ENCODE results near the gene CRYBA2. TPM values are rescaled to one million over a fixed set of nuclear protein-coding genes. Genes with fewer than 3 reads are reported as not detected.

Gene CRYBA2
- polyA plus RNA-seq, 4 donors: 1.3 to 37.0 (median 4.6) TPM

DNA sequence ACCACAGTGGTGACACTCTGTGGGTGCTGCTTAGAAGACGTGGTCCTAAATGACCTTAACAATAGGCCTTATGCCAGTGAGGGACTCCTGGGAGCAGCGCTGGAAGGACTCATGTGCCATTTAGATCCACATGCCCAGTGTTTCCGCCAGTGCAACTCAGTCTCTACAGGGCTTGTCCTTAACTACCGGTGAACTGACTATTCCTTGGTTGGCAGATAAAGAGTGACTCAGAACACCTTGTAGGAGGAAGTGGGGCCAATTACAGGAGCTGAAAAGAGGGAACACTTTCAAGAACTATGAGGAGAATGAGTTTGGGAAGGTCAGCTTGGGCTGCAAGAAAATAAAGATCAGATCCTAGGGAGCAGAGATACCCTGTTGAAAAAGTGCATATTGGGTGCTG lies 35.6 kb downstream of the CRYBA2 start:
- WGBS, 3 donors: 41 to 68% (median 50%) methylated on average over 4 of the region's 4 CpGs
- FAIRE-seq (no peak), DNase-seq (peak in 1 of 2 donors; percentile 39)
- Histone ChIP-seq H3K4me1 (ENCODE audit: control insufficient read depth in 3 of 3, insufficient read depth in 2 of 3, low read depth in 1 of 3, low read length in 2 of 3) (peaks cover 0 to under 1% (median 0%) of the 10 kb centered on the region in 3 donors), H3K9me3 (ENCODE audit: control insufficient read depth in 2 of 2, insufficient read depth in 1 of 2, low read depth in 1 of 2, low read length in 1 of 2) (no peaks in the 10 kb centered on the region), H3K4me3 (ENCODE audit: low read depth in 1 of 3, low read length in 3 of 3) (no peak overlapping the region), H3K27ac (ENCODE audit: low read depth in 1 of 3, low read length in 2 of 3) (no peak overlapping the region), H3K36me3 (ENCODE audit: control insufficient read depth in 3 of 3, insufficient read depth in 2 of 3, low read depth in 1 of 3, low read length in 3 of 3) (no peaks in the 10 kb centered on the region), H3K27me3 (ENCODE audit: control insufficient read depth in 3 of 3, insufficient read depth in 3 of 3, low read length in 3 of 3) (peaks cover 4 to 86% (median 37%) of the 10 kb centered on the region in 3 donors)

DNA sequence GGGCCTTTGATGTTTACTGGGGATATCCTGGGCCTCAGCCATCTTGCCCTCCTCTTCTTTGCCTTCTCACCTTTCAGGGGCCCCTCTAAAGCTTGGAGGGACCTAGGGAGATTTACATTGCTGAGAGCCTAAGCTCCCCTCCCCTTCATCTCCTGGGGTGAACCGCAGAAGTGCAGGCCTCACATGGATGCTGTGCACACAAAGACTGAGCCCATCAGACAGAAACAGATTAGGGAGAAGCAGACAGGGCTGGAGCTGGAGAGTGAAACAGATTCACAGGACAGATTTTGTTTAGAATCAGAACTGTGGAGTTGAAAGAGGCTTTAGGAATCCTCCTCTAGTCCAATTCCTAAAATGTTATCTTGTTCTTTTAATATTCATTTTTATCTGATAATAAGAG lies 37.2 kb downstream of the CRYBA2 start:
- DNase-seq (no peak), FAIRE-seq (no peak)
- no peaks in the 10 kb centered on the region for H3K36me3 ChIP-seq (ENCODE audit: control insufficient read depth in 3 of 3, insufficient read depth in 2 of 3, low read depth in 1 of 3, low read length in 3 of 3)
- H3K27me3 ChIP-seq (ENCODE audit: control insufficient read depth in 3 of 3, insufficient read depth in 3 of 3, low read length in 3 of 3): peaks cover 4 to 77% (median 23%) of the 10 kb centered on the region in 3 donors
- no peaks in the 10 kb centered on the region for H3K4me1 ChIP-seq (ENCODE audit: control insufficient read depth in 3 of 3, insufficient read depth in 2 of 3, low read depth in 1 of 3, low read length in 2 of 3)
- H3K4me3 ChIP-seq (ENCODE audit: low read depth in 1 of 3, low read length in 3 of 3): no peak overlapping the region
- WGBS, 3 donors: 54 to 72% (median 67%) methylated on average over 1 of the region's 1 CpG
- H3K27ac ChIP-seq (ENCODE audit: low read depth in 1 of 3, low read length in 2 of 3): no peak overlapping the region
- no peaks in the 10 kb centered on the region for H3K9me3 ChIP-seq (ENCODE audit: control insufficient read depth in 2 of 2, insufficient read depth in 1 of 2, low read depth in 1 of 2, low read length in 1 of 2)

DNA sequence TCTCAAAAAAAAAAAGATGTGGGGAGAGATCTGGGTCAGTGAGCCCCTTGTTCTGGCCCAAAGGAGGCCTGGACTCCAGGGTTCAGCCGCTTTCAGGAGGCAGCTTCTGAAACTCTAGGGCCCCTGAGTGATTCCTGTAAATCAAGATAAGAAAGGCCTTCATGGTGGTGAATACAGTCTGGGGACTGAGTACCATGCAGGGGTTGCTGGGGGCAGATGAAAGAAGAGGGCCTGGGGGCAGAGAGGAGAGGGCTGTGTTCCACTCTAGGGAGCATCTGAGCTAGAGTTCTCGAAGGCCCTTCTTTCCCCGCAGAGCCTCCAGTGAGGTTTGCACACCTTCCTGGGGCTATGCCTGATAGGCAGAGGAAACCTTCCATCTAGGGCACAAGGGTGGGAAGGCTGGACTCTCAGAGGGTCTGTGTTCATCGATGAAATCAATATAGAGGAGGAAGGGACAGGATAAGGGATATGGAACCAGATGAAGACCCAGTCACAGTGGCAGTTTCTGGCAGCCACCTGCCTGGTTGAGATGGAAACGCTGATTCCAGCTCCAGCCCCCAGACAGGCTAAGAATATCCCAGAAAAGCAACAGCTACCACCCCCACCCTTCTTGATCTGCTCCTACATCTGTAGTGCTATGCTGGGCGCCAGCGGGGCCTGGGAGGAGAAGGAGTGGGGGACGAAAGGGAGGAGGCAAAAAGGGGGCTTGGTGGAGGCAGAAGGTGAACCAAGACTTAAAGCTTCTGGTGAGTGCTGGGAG lies 38.5 kb downstream of the CRYBA2 start:
- FAIRE-seq (no peak), DNase-seq (no peak)
- WGBS, 3 donors: 80 to 88% (median 81%) methylated on average over 8 of the region's 8 CpGs
- peaks cover 1 to 79% (median 17%) of the 10 kb centered on the region in 3 donors for H3K27me3 ChIP-seq (ENCODE audit: control insufficient read depth in 3 of 3, insufficient read depth in 3 of 3, low read length in 3 of 3)
- H3K4me3 ChIP-seq (ENCODE audit: low read depth in 1 of 3, low read length in 3 of 3): no peak overlapping the region
- H3K36me3 ChIP-seq (ENCODE audit: control insufficient read depth in 3 of 3, insufficient read depth in 2 of 3, low read depth in 1 of 3, low read length in 3 of 3): no peaks in the 10 kb centered on the region
- no peaks in the 10 kb centered on the region for H3K4me1 ChIP-seq (ENCODE audit: control insufficient read depth in 3 of 3, insufficient read depth in 2 of 3, low read depth in 1 of 3, low read length in 2 of 3)
- H3K27ac ChIP-seq (ENCODE audit: low read depth in 1 of 3, low read length in 2 of 3): no peak overlapping the region
- no peaks in the 10 kb centered on the region for H3K9me3 ChIP-seq (ENCODE audit: control insufficient read depth in 2 of 2, insufficient read depth in 1 of 2, low read depth in 1 of 2, low read length in 1 of 2)

DNA sequence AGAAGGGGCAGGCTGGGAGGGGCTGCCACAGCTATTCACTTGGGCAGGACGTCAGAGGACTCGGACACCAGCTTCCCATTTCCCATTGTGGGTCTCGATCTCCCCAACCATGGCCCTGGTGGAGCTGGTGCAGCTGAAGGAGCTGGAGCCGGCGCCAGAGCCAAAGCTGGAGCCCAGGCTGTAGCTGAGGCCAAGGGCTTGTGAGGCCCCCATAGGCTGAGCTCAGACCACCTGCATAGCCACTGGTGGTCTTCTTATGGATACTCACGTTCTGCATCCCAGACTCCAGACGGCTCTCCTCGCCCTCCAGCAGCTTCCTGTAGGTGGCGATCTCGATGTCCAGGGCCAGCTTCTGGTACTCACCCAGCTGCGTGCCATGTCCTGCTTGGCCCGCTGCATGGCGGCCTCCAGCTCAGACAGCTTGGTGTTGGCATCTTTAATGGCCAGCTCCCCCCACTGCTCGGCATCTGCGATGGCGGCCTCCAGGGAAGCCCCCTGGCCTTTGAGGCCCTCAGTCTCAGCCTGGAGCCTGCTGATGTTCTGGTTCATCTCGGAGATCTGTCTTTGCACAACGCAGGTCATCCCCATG lies 39.8 kb downstream of the CRYBA2 start:
- Histone ChIP-seq H3K4me3 (ENCODE audit: low read depth in 1 of 3, low read length in 3 of 3) (no peak overlapping the region), H3K9me3 (ENCODE audit: control insufficient read depth in 2 of 2, insufficient read depth in 1 of 2, low read depth in 1 of 2, low read length in 1 of 2) (no peaks in the 10 kb centered on the region), H3K27me3 (ENCODE audit: control insufficient read depth in 3 of 3, insufficient read depth in 3 of 3, low read length in 3 of 3) (peaks cover 0 to 69% (median 6%) of the 10 kb centered on the region in 3 donors), H3K4me1 (ENCODE audit: control insufficient read depth in 3 of 3, insufficient read depth in 2 of 3, low read depth in 1 of 3, low read length in 2 of 3) (no peaks in the 10 kb centered on the region), H3K27ac (ENCODE audit: low read depth in 1 of 3, low read length in 2 of 3) (no peak overlapping the region), H3K36me3 (ENCODE audit: control insufficient read depth in 3 of 3, insufficient read depth in 2 of 3, low read depth in 1 of 3, low read length in 3 of 3) (no peaks in the 10 kb centered on the region)
- WGBS, 3 donors: 64 to 72% (median 67%) methylated on average over 18 of the region's 18 CpGs
- no peak for DNase-seq
- no peak for FAIRE-seq

DNA sequence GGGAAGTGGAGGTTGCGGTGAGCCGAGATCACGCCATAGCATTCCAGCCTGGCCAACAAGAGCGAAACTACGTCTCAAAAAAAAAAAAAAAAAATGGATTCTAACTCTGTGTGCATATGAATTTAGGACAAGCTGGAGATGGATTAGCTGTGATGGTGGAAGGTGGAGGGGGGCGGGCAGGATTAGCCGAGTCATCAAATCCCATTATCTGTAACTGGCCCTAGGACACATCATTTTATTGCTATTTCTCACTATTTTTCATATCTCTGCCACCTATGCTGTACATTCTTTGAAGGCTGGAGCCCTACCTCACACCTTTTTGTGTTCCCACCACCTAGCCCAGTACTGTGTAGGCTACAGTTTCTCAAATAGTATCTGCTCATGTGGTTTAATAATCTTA lies 41.1 kb downstream of the CRYBA2 start:
- no peaks in the 10 kb centered on the region for H3K4me1 ChIP-seq (ENCODE audit: control insufficient read depth in 3 of 3, insufficient read depth in 2 of 3, low read depth in 1 of 3, low read length in 2 of 3)
- no peaks in the 10 kb centered on the region for H3K36me3 ChIP-seq (ENCODE audit: control insufficient read depth in 3 of 3, insufficient read depth in 2 of 3, low read depth in 1 of 3, low read length in 3 of 3)
- H3K4me3 ChIP-seq (ENCODE audit: low read depth in 1 of 3, low read length in 3 of 3): no peak overlapping the region
- no peaks in the 10 kb centered on the region for H3K9me3 ChIP-seq (ENCODE audit: control insufficient read depth in 2 of 2, insufficient read depth in 1 of 2, low read depth in 1 of 2, low read length in 1 of 2)
- H3K27ac ChIP-seq (ENCODE audit: low read depth in 1 of 3, low read length in 2 of 3): no peak overlapping the region
- DNase-seq (no peak), FAIRE-seq (no peak)
- 88 to 91% (median 90%) methylated on average over 7 of the region's 7 CpGs for WGBS, 3 donors
- H3K27me3 ChIP-seq (ENCODE audit: control insufficient read depth in 3 of 3, insufficient read depth in 3 of 3, low read length in 3 of 3): peaks cover 0 to 59% (median 2%) of the 10 kb centered on the region in 3 donors

DNA sequence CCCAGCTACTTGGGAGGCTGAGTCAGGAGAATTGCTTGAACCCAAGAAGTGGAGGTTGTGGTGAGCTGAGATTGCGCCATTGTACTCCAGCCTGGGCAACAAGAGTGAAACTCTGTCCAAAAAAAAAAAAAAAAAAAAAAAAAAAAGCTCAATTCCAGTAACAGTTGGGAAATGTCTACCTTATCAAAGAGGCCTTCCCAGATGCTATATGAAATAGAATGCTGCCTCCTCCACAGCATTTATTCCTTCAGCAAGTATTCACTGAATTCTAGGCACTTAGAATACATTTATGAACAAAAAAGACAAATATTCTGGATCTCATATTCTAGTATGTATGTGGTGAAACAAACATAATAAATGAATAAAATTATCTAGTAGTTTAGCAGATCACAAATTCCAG lies 46.6 kb downstream of the CRYBA2 start:
- DNase-seq (no peak), FAIRE-seq (no peak)
- H3K4me1 ChIP-seq (ENCODE audit: control insufficient read depth in 3 of 3, insufficient read depth in 2 of 3, low read depth in 1 of 3, low read length in 2 of 3): no peaks in the 10 kb centered on the region
- no peak overlapping the region for H3K4me3 ChIP-seq (ENCODE audit: low read depth in 1 of 3, low read length in 3 of 3)
- peaks cover 0 to 29% (median 3%) of the 10 kb centered on the region in 3 donors for H3K27me3 ChIP-seq (ENCODE audit: control insufficient read depth in 3 of 3, insufficient read depth in 3 of 3, low read length in 3 of 3)
- no peaks in the 10 kb centered on the region for H3K36me3 ChIP-seq (ENCODE audit: control insufficient read depth in 3 of 3, insufficient read depth in 2 of 3, low read depth in 1 of 3, low read length in 3 of 3)
- H3K27ac ChIP-seq (ENCODE audit: low read depth in 1 of 3, low read length in 2 of 3): no peak overlapping the region
- 78 to 97% (median 79%) methylated on average over 1 of the region's 1 CpG for WGBS, 3 donors
- H3K9me3 ChIP-seq (ENCODE audit: control insufficient read depth in 2 of 2, insufficient read depth in 1 of 2, low read depth in 1 of 2, low read length in 1 of 2): no peaks in the 10 kb centered on the region

DNA sequence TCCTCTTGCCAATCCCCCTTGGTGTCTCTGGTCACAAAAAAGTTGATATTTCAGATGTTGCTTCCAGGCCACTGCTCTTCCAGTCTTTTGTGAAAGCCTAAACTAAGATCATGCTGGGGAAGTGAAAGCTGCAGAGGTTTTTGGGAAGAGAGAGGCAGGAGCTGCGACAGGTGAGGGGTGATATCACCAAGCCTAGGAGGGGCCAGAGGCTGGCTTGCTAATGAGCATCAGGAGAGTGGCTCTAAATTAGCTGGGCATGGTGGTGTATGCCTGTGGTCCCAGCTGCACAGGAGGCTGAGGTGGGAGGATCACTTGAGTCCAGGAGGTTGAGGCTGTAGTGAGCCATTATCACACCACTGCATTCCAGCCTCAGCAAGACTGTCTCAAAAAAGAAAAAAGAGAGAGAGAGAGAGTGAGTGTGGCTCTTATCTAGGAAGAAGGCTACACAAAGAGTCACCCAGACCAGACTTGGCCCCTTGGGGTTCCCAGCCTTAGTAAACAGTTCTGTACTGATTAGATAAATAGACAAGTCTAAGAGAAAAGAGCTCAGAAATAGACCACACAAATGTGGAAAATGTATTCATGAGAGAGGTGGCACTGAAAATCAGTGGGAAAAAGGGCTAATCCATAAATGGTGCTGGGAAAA lies 48.3 kb downstream of the CRYBA2 start:
- H3K36me3 ChIP-seq (ENCODE audit: control insufficient read depth in 3 of 3, insufficient read depth in 2 of 3, low read depth in 1 of 3, low read length in 3 of 3): no peaks in the 10 kb centered on the region
- H3K27ac ChIP-seq (ENCODE audit: low read depth in 1 of 3, low read length in 2 of 3): no peak overlapping the region
- 75 to 80% (median 78%) methylated on average over 1 of the region's 1 CpG for WGBS, 3 donors
- no peak for DNase-seq
- no peaks in the 10 kb centered on the region for H3K9me3 ChIP-seq (ENCODE audit: control insufficient read depth in 2 of 2, insufficient read depth in 1 of 2, low read depth in 1 of 2, low read length in 1 of 2)
- H3K27me3 ChIP-seq (ENCODE audit: control insufficient read depth in 3 of 3, insufficient read depth in 3 of 3, low read length in 3 of 3): peaks cover 0 to 16% (median 5%) of the 10 kb centered on the region in 3 donors
- no peak overlapping the region for H3K4me3 ChIP-seq (ENCODE audit: low read depth in 1 of 3, low read length in 3 of 3)
- no peaks in the 10 kb centered on the region for H3K4me1 ChIP-seq (ENCODE audit: control insufficient read depth in 3 of 3, insufficient read depth in 2 of 3, low read depth in 1 of 3, low read length in 2 of 3)
- no peak for FAIRE-seq
